ENCODE measurements around the gene QSOX1. TPM values are rescaled to one million over a fixed set of nuclear protein-coding genes. Genes with fewer than 3 reads are reported as not detected.
A peak's percentile ranks its signal among the peaks of the same experiment; 100 is the strongest.

The QSOX1 gene
- total RNA-seq, 4 donors from 2014 or later: 109 to 124 (median 119) TPM

- 7 to 10% methylated on average over 12 to 25 of the region's 49 CpGs for WGBS, 2 donors (ENCODE audit: low coverage in 1 of 2)
- intact Hi-C loops (cut with DNase I; ENCODE audit: low total_unique reads) (no loop called here), in situ Hi-C loops (cut with MboI; ENCODE audit: low pct_ligation_motif_present in 1 of 4, low pct_unique_long_range_greater_than_20kb in 1 of 4, low sequenced_read_pairs in 3 of 4) (no loop called here)
- Histone ChIP-seq H3K27ac (no peak overlapping the region), H3K27me3 (peaks cover 100% of the 10 kb centered on the region), H3K4me1 (peaks cover 38 to 53% (median 42%) of the 10 kb centered on the region in 4 donors), H3K9me3 (no peaks in the 10 kb centered on the region), H3K36me3 (no peaks in the 10 kb centered on the region), H3K4me3 (peak overlapping the region in 3 of 4 donors; percentile 2 to 42 (median 7))
- DNase-seq: no peak
- TF ChIP-seq POLR2AphosphoS5 (IDR thresholded peaks at IDR 0.05) (no peak), POLR2A (IDR thresholded peaks at IDR 0.05) (no peak), CTCF (IDR thresholded peaks at IDR 0.05) (no peak), EP300 (IDR thresholded peaks at IDR 0.05; ENCODE audit: low read depth) (no peak)
Measured at GRCh38 chr1:180235502-180236239, 81.0 kb downstream of the QSOX1 start.

GRCh38 chr1:180236698-180237509 is 82.2 kb downstream of the QSOX1 start:
- TF ChIP-seq POLR2AphosphoS5 (IDR thresholded peaks at IDR 0.05) (no peak), EP300 (IDR thresholded peaks at IDR 0.05; ENCODE audit: low read depth) (no peak), CTCF (IDR thresholded peaks at IDR 0.05) (no peak), POLR2A (IDR thresholded peaks at IDR 0.05) (no peak)
- WGBS, 2 donors (ENCODE audit: low coverage in 1 of 2): 11 to 16% methylated on average over 10 to 16 of the region's 16 CpGs
- peaks cover 100% of the 10 kb centered on the region for H3K27me3 ChIP-seq
- H3K4me3 ChIP-seq: no peak overlapping the region
- H3K36me3 ChIP-seq: no peaks in the 10 kb centered on the region
- no peak overlapping the region for H3K27ac ChIP-seq
- in situ Hi-C loops (cut with MboI; ENCODE audit: low pct_ligation_motif_present in 1 of 4, low pct_unique_long_range_greater_than_20kb in 1 of 4, low sequenced_read_pairs in 3 of 4): no loop called here
- intact Hi-C loops (cut with DNase I; ENCODE audit: low total_unique reads): no loop called here
- H3K9me3 ChIP-seq: no peaks in the 10 kb centered on the region
- no peak for DNase-seq
- H3K4me1 ChIP-seq: peaks cover 29 to 40% (median 31%) of the 10 kb centered on the region in 4 donors

- Histone ChIP-seq H3K27me3 (peaks cover 100% of the 10 kb centered on the region), H3K36me3 (no peaks in the 10 kb centered on the region), H3K27ac (no peak overlapping the region), H3K9me3 (no peaks in the 10 kb centered on the region), H3K4me1 (peaks cover 29 to 37% (median 30%) of the 10 kb centered on the region in 4 donors), H3K4me3 (no peak overlapping the region)
- TF ChIP-seq CTCF (IDR thresholded peaks at IDR 0.05) (no peak), EP300 (IDR thresholded peaks at IDR 0.05; ENCODE audit: low read depth) (no peak), POLR2AphosphoS5 (IDR thresholded peaks at IDR 0.05) (no peak), POLR2A (IDR thresholded peaks at IDR 0.05) (no peak)
- DNase-seq: no peak
- in situ Hi-C loops (cut with MboI; ENCODE audit: low pct_ligation_motif_present in 1 of 4, low pct_unique_long_range_greater_than_20kb in 1 of 4, low sequenced_read_pairs in 3 of 4): no loop called here
- 14 to 19% methylated on average over 7 of the region's 7 CpGs for WGBS, 2 donors (ENCODE audit: low coverage in 1 of 2)
- intact Hi-C loops (cut with DNase I; ENCODE audit: low total_unique reads): no loop called here
Measured at GRCh38 chr1:180237869-180238476, 83.3 kb downstream of the QSOX1 start.

- Histone ChIP-seq H3K27me3 (peaks cover 100% of the 10 kb centered on the region), H3K4me1 (peaks cover 22 to 30% (median 23%) of the 10 kb centered on the region in 4 donors), H3K4me3 (no peak overlapping the region), H3K9me3 (no peaks in the 10 kb centered on the region), H3K36me3 (no peaks in the 10 kb centered on the region), H3K27ac (no peak overlapping the region)
- in situ Hi-C loops (cut with MboI; ENCODE audit: low pct_ligation_motif_present in 1 of 4, low pct_unique_long_range_greater_than_20kb in 1 of 4, low sequenced_read_pairs in 3 of 4) (no loop called here), intact Hi-C loops (cut with DNase I; ENCODE audit: low total_unique reads) (no loop called here)
- DNase-seq: no peak
- WGBS, 2 donors (ENCODE audit: low coverage in 1 of 2): 19 to 21% methylated on average over 7 of the region's 7 CpGs
- no peak for TF ChIP-seq EP300 (IDR thresholded peaks at IDR 0.05; ENCODE audit: low read depth)
- no peak for TF ChIP-seq POLR2AphosphoS5 (IDR thresholded peaks at IDR 0.05)
- no peak for TF ChIP-seq CTCF (IDR thresholded peaks at IDR 0.05)
- TF ChIP-seq POLR2A (IDR thresholded peaks at IDR 0.05): no peak
Measured at GRCh38 chr1:180238675-180239074, 84.0 kb downstream of the QSOX1 start.

Measured in transverse colon (tissue), 4 donors.